Activated CD8-positive, alpha-beta memory T cell treated with anti-CD3 and anti-CD28 coated beads for 36 hours (primary cell): ENCODE data around the gene WWC1. TPM values are rescaled to one million over a fixed set of nuclear protein-coding genes. Genes with fewer than 3 reads are reported as not detected.
"Not testable (repeated sequence)": the region's sequence is repeated elsewhere in the genome, so short reads cannot be mapped to it uniquely, and the experiment has no call there.

ENCODE experiments used
- CTCF ChIA-PET: fragments of 350-600 bp; sonication (Branson Sonifier 250); formaldehyde crosslinking; loops from one replicate; lab custom pipeline; 2021; ENCODE audit warnings: antibody characterized with exemption; lab: Charles Lee
- POLR2A ChIA-PET: fragments of 350-600 bp; sonication (Branson Sonifier 250); formaldehyde crosslinking; loops from one replicate; lab custom pipeline; 2021; ENCODE audit warnings: antibody characterized with exemption; lab: Charles Lee
- total RNA-seq, 2 experiments: library from RNA; stranded (reverse); gene quantifications; one replicate each; pipeline ENCODE4 v1.2.3, GENCODE V29; 2021

The WWC1 gene
- total RNA-seq, 2 experiments from 2014 or later, result 1.9 to 3.2 TPM

GRCh38 chr5:168282120-168282519, 9.3 kb upstream of the WWC1 start:
- POLR2A ChIA-PET, result no interaction called here
- CTCF ChIA-PET, result interaction anchor here (1.0 kb wide), 1 partner anchor 12 kb away, joined by 3 read pairs; no protein-coding TSS in a partner anchor

GRCh38 chr5:168284809-168285208, 6.6 kb upstream of the WWC1 start:
- CTCF ChIA-PET, result no interaction called here
- POLR2A ChIA-PET, result no interaction called here

GRCh38 chr5:168285696-168286095, 5.7 kb upstream of the WWC1 start:
- CTCF ChIA-PET, result no interaction called here
- POLR2A ChIA-PET, result interaction anchor here (0.6 kb wide), 1 partner anchor 272 kb away, joined by 5 read pairs; no protein-coding TSS in a partner anchor

- POLR2A ChIA-PET, result interaction anchor here (0.6 kb wide), 1 partner anchor 271 kb away, joined by 5 read pairs; no protein-coding TSS in a partner anchor
These were observed 5.1 kb upstream of the WWC1 start for GRCh38 chr5:168286386-168286785.

GRCh38 chr5:168286863-168287262, 4.6 kb upstream of the WWC1 start:
- POLR2A ChIA-PET, CTCF ChIA-PET: not testable (repeated sequence)

More at GRCh38 chr5:168286386-168286785, 5.1 kb upstream of the WWC1 start:
- CTCF ChIA-PET, result no interaction called here

GRCh38 chr5:168287362-168287761, 4.1 kb upstream of the WWC1 start:
- ChIA-PET CTCF (no interaction called here), POLR2A (no interaction called here)

- ChIA-PET POLR2A (no interaction called here), CTCF (no interaction called here)
These were observed 2.8 kb upstream of the WWC1 start for GRCh38 chr5:168288349-168289245.

- ChIA-PET CTCF (no interaction called here), POLR2A (interaction anchor here (0.5 kb wide), 1 partner anchor 249 kb away, joined by 3 read pairs; no protein-coding TSS in a partner anchor)
These were observed 523 bp upstream of the WWC1 start for GRCh38 chr5:168290902-168291341.

GRCh38 chr5:168291964-168292785, 730 bp downstream of the WWC1 start:
- ChIA-PET POLR2A (no interaction called here), CTCF (no interaction called here)

- CTCF ChIA-PET, result no interaction called here
These were observed 1.6 kb downstream of the WWC1 start for GRCh38 chr5:168292786-168293696.

GRCh38 chr5:168295574-168296201, 4.2 kb downstream of the WWC1 start:
- CTCF ChIA-PET, result no interaction called here
- POLR2A ChIA-PET, result no interaction called here

More at GRCh38 chr5:168292786-168293696, 1.6 kb downstream of the WWC1 start:
- POLR2A ChIA-PET, result no interaction called here

GRCh38 chr5:168296682-168297081, 5.2 kb downstream of the WWC1 start:
- CTCF ChIA-PET, result no interaction called here
- POLR2A ChIA-PET, result no interaction called here

GRCh38 chr5:168298949-168299348, 7.5 kb downstream of the WWC1 start:
- POLR2A ChIA-PET, result no interaction called here
- CTCF ChIA-PET, result no interaction called here

- POLR2A ChIA-PET, result no interaction called here
- CTCF ChIA-PET, result no interaction called here
These were observed 7.9 kb downstream of the WWC1 start for GRCh38 chr5:168299372-168299771.

- POLR2A ChIA-PET, result no interaction called here
These were observed 9.1 kb downstream of the WWC1 start for GRCh38 chr5:168300326-168301182.

GRCh38 chr5:168301593-168302390, 10.3 kb downstream of the WWC1 start:
- ChIA-PET POLR2A (no interaction called here), CTCF (interaction anchor here (0.7 kb wide), 1 partner anchor 14 kb away, joined by 4 read pairs; no protein-coding TSS in a partner anchor)

More at GRCh38 chr5:168300326-168301182, 9.1 kb downstream of the WWC1 start:
- CTCF ChIA-PET, result interaction anchor here (0.7 kb wide), 1 partner anchor 15 kb away, joined by 4 read pairs; no protein-coding TSS in a partner anchor

- CTCF ChIA-PET, result no interaction called here
These were observed 11.3 kb downstream of the WWC1 start for GRCh38 chr5:168302785-168303184.

More at GRCh38 chr5:168302785-168303184, 11.3 kb downstream of the WWC1 start:
- POLR2A ChIA-PET, result no interaction called here
